Measurements from ENCODE around the gene DIRAS2.

The DIRAS2 gene

DNA sequence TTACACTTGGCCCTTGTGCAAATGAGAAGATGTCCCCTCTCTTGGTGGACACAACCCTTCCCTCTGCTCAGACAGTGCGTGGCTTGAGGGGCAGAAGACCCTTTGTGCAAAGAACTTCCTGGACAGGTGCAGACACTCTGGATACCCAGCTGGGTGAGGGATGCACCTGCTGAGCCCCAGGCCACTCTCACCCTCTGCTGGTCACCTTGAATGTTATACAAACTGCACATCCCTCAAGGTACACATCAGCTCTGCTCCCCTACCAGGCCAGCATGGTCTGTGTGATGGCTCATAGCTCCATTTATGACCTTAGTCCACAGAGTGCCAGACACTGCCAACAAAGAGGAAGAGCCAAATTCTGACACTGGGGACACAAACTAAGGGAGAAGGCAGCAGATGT lies 3.1 kb upstream of the DIRAS2 start:
- Histone ChIP-seq H3K27me3 (peaks cover 45% of the 10 kb centered on the region), H3K4me1 (ENCODE audit: control insufficient read depth in 1 of 2, insufficient read depth in 1 of 2, low read depth in 1 of 2, low read length in 1 of 2) (peaks cover 13 to 14% of the 10 kb centered on the region in 2 experiments), H3K9me3 (peaks cover 9% of the 10 kb centered on the region), H3K36me3 (no peaks in the 10 kb centered on the region), H3K4me3 (ENCODE audit: low read depth in 1 of 2, low read length in 1 of 2) (no peak overlapping the region), H3K27ac (no peak overlapping the region)
- TF ChIP-seq, protein P1, sequence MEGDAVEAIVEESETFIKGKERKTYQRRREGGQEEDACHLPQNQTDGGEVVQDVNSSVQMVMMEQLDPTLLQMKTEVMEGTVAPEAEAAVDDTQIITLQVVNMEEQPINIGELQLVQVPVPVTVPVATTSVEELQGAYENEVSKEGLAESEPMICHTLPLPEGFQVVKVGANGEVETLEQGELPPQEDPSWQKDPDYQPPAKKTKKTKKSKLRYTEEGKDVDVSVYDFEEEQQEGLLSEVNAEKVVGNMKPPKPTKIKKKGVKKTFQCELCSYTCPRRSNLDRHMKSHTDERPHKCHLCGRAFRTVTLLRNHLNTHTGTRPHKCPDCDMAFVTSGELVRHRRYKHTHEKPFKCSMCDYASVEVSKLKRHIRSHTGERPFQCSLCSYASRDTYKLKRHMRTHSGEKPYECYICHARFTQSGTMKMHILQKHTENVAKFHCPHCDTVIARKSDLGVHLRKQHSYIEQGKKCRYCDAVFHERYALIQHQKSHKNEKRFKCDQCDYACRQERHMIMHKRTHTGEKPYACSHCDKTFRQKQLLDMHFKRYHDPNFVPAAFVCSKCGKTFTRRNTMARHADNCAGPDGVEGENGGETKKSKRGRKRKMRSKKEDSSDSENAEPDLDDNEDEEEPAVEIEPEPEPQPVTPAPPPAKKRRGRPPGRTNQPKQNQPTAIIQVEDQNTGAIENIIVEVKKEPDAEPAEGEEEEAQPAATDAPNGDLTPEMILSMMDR (IDR thresholded peaks at IDR 0.05), result no peak

DNA sequence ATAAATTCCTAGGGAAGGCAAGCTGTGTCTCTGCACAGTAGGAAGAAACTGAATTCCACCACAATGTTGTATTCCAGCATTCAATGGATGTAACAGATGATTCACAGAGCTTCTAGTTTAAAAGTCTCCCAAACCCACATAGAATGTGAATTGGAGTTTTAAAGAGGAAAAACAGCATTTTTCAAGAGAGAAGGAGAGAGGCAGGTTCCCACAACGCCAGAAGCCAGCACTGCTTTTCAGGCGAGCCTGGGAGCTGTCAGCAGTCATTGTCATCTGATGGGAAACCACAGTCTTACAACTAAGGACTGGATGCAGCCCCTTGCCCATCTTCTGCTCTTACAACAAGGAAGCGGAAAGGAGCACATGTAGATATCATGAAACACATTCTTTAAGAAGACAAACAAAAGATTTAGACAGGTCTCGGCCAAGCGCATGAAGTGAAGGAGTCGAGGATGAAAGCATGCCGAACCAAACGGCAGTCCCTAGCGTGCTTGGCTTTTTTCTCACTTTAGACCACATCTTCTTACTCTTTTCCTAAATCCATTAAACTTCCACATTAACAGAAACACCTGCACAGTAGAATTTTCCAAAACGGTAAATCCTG lies 638 bp downstream of the DIRAS2 start:
- Histone ChIP-seq H3K4me1 (ENCODE audit: control insufficient read depth in 1 of 2, insufficient read depth in 1 of 2, low read depth in 1 of 2, low read length in 1 of 2) (peaks cover 13 to 14% of the 10 kb centered on the region in 2 experiments), H3K4me3 (ENCODE audit: low read depth in 1 of 2, low read length in 1 of 2) (peak overlapping the region in 1 of 2 experiments; percentile 39), H3K27me3 (peaks cover 59% of the 10 kb centered on the region), H3K27ac (no peak overlapping the region), H3K9me3 (no peaks in the 10 kb centered on the region), H3K36me3 (no peaks in the 10 kb centered on the region)
- TF ChIP-seq, protein P1 (IDR thresholded peaks at IDR 0.05), result no peak

DNA sequence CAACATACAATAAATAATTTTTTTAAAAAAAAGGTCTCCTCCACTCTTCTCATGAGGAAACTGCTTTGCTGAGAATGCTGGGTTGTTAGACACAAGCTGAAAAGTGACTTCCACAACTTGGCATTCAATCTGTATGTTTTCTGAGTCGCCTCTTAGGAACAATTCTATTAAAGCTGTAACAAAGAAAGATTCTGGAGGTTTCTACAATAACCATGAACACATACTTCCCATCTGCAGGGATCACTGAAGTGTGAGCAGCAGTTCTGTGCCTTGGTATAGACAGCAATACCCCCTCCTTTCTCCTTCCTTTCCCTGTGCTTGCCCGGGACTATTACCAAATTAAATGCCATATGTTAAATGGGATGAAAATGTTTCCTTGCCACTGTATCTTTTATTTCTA lies 1.5 kb downstream of the DIRAS2 start:
- Histone ChIP-seq H3K36me3 (no peaks in the 10 kb centered on the region), H3K4me3 (ENCODE audit: low read depth in 1 of 2, low read length in 1 of 2) (no peak overlapping the region), H3K27ac (no peak overlapping the region), H3K27me3 (peaks cover 59% of the 10 kb centered on the region), H3K4me1 (ENCODE audit: control insufficient read depth in 1 of 2, insufficient read depth in 1 of 2, low read depth in 1 of 2, low read length in 1 of 2) (peaks cover 13 to 14% of the 10 kb centered on the region in 2 experiments), H3K9me3 (no peaks in the 10 kb centered on the region)
- TF ChIP-seq, protein P1 (IDR thresholded peaks at IDR 0.05), result no peak

DNA sequence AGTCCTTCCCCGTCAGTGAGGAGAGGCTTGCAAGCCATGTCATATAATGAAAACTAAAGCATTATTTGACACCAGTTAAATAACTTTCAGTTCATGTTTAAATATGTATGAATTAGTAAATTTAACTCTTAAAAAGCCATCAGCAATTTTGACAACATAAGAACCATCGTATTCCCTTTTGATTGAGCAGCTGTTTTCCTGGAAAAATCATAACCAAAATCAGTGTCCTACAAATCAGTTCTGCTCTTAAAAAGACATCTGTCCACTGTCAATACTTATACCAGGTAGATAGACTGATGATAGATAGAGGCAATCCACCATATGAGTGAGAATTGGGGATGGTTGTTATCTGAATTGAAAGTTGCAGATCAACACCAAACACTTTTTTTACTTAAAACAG lies 2.3 kb downstream of the DIRAS2 start:
- H3K27ac ChIP-seq, result no peak overlapping the region
- TF ChIP-seq, protein P1 (IDR thresholded peaks at IDR 0.05), result no peak
- peaks cover 59% of the 10 kb centered on the region for H3K27me3 ChIP-seq

DNA sequence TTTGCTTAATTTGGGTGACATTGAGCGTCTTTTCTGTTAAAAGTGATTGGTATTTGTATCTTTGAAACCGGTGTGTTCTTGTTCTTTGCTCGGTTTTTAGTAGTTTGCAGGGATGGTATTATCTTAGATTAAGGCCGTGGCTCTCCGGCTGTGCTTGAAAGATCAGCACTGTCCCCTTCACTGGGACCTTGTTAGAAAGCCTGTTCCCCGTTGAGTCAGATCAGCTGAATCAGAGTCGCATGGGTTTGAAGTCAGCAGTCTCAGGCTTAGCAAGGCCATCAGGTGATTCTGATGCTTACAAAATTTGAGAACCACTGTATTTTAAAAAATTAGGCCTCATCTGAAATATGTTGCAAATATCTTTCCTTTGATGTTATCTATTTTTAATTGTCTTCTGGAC lies 5.0 kb downstream of the DIRAS2 start:
- Histone ChIP-seq H3K27me3 (peaks cover 33% of the 10 kb centered on the region), H3K9me3 (no peaks in the 10 kb centered on the region), H3K4me3 (ENCODE audit: low read depth in 1 of 2, low read length in 1 of 2) (no peak overlapping the region), H3K36me3 (no peaks in the 10 kb centered on the region), H3K4me1 (ENCODE audit: control insufficient read depth in 1 of 2, insufficient read depth in 1 of 2, low read depth in 1 of 2, low read length in 1 of 2) (peaks cover 6 to 7% of the 10 kb centered on the region in 2 experiments), H3K27ac (no peak overlapping the region)
- TF ChIP-seq, protein P1 (IDR thresholded peaks at IDR 0.05), result no peak

More for the DNA sequence above, 2.3 kb downstream of the DIRAS2 start:
- Histone ChIP-seq H3K36me3 (no peaks in the 10 kb centered on the region), H3K4me1 (ENCODE audit: control insufficient read depth in 1 of 2, insufficient read depth in 1 of 2, low read depth in 1 of 2, low read length in 1 of 2) (peaks cover 13 to 14% of the 10 kb centered on the region in 2 experiments), H3K9me3 (no peaks in the 10 kb centered on the region), H3K4me3 (ENCODE audit: low read depth in 1 of 2, low read length in 1 of 2) (no peak overlapping the region)
